GM18498 (cell line): ENCODE data around the gene SOHLH1.

Experiments used
- ATAC-seq: cut with Tn5 transposase; IDR thresholded peaks from one replicate; pipeline ENCODE4 v1.9.1; 2021; ENCODE audit warnings: mild to moderate bottlenecking, moderate library complexity; ENCODE audit not compliant: unreplicated experiment

SOHLH1 gene

GRCh38 chr9:135705376-135705775 is 6.1 kb upstream of the SOHLH1 start:
- ATAC-seq = no peak

GRCh38 chr9:135704483-135704882 is 5.2 kb upstream of the SOHLH1 start:
- ATAC-seq = no peak

GRCh38 chr9:135703726-135704125 is 4.4 kb upstream of the SOHLH1 start:
- ATAC-seq = no peak

DNA sequence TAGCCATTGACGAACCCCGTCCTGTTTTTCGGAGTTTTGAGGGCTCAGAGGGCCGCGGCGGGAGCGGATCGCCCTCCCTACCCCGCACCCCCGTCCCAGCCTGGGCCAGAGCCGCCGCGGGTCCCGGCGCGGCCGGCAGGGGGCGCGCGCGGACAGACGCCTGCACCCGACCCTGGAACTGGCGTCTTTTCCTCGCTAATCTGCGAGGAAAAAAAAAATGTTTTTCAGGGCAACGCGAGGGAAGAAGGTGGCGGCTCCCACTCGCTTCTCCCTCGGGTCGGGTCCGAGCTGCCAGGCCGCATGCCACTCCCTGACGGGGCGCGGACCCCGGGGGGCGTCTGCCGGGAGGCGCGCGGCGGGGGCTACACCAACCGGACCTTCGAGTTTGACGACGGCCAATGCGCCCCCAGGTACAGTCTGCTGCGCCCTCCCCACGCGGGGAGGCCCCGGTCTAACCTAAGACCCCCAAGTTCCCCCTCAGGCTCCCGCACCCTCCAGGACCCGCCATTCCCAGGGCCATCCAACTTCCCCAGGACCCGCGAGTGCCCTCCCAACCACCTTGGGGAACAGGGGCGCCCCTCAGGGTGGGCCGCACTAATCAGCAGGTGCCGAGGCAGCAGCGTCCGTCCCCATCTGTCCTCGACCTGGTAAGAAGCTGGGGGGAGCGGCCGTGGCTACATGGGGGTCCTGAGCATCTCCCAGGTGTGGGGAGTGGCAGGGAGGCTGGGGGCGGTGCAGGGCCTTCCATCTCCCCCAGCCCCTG is 2.9 kb upstream of the SOHLH1 start, which contains the start of gene KCNT1:
TSS of gene KCNT1 (plus strand) at position 227 of the 763 bp plus-strand sequence. CDS start at position 301, 74 bp downstream.
- no peak for ATAC-seq

GRCh38 chr9:135701067-135701958 is 2.0 kb upstream of the SOHLH1 start:
- ATAC-seq = no peak

DNA sequence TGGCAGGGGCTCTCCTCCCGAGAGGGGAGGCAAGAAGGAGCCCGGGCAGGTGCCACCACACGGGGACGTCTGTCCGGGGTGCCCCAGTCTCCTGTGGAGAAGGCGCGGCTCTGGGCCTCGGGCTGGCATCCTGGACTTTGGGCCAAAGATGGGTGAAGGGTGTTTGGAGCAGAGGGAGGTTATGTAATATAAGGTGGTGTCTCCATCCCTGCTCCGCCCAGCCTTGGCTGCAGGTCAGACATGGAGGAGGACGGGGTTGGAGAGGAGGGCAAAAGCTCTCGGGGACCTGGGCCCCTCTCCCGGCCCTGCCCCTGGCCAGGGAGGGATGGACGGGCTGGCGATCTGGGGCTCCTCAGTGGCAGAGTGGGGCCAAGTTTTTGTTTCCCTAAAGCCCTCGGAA is 1.2 kb upstream of the SOHLH1 start:
- no peak for ATAC-seq

DNA sequence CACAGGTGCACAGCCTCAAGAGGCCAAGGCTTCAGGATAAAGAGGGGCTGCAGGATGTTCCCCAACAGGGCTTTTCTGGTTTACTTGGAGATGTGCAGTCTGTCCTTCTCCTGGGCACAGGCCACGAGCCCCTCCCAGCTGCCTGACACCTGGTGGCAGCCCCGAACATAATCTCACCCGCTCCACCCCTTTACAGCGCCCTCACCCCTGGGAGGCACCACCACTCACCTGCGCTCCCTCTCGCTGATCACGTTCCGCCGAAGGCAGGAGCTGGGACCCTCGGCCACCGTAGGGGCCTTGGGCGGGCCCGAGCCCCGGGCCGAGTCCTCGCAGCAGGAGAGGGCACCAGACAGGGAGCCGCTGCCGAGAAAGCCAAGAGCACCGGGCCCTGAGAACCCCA is 514 bp downstream of the SOHLH1 start:
- no peak for ATAC-seq

- ATAC-seq = no peak
Observed at GRCh38 chr9:135698236-135698635, 1.0 kb downstream of the SOHLH1 start.

DNA sequence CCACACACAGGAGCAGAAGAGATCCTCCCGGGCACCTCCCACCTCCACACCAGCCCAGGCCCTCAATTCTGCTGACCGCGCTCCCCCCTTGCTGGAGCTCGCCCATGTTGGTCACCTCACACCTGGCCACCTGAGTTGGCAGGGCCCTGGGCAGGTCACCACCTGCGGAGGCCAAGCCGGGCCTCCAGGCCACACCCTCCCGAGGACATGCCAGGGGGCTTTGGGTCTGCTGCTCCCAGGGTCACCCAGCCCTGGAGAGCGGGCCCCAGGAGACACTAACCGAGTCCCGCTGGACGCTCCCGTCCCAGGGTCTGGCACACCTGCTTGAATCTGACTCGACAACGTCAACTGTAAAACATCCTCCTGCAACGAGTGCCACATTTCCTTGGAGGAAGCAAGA is 2.1 kb downstream of the SOHLH1 start:
- no peak for ATAC-seq

DNA sequence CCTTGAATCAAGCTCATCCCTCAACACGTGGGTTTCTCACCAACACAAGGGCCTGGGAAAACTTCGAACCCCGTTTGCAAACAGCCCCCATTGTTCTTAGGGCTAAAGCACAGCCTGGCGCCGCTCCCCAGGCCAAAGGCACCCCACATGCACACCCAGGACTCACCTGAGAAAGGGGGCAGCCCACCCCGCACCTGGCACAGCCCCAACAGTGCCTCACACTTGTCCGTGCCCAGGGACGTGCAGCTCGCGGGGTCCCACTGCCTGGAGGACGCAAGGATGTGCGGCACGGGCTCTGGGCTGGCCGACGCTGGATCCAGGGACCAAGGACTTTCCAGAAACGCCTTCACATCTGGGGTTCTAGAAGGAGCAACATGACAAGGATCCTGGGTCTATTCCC is 2.8 kb downstream of the SOHLH1 start:
- ATAC-seq = no peak

DNA sequence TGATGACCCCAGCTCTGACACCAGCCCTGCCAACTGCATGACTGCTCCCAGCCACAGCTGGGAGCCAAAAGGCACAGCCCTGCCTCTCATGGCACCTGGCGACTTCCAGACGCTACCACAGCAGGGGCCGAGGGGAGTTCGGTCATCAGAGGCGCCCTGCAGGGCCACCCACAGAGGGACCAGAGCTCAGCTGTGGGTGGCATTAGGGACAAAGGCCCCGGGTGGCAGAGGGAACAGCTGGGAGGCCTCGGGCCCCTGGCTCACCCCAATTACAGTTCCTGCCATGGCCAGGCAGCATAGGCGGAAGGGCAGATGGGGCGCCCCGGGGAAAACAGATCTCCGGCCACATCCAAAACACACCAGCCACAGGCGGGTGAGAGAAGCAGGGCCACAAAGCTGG is 3.6 kb downstream of the SOHLH1 start:
- ATAC-seq = no peak

GRCh38 chr9:135695036-135695435 is 4.2 kb downstream of the SOHLH1 start:
- ATAC-seq = no peak

DNA sequence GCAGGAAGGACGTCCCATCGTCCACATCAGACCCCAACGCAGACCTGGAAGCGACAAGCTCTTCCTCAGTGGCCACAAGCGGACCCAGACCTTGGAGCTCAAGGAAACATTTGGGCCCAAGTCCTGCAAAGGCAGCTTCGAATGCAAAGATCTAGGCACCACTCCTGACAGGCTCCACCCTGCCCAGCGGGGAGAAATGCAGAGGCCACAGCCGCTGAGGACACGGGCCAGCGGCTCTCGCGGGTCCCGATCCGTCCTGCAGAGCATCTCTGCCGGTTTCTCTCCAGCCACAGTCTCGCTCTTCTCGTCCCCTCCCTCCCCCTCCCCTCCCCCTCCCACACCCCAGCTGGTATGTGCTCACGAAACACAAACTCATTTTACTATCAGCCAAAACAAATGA is 4.9 kb downstream of the SOHLH1 start:
- no peak for ATAC-seq

DNA sequence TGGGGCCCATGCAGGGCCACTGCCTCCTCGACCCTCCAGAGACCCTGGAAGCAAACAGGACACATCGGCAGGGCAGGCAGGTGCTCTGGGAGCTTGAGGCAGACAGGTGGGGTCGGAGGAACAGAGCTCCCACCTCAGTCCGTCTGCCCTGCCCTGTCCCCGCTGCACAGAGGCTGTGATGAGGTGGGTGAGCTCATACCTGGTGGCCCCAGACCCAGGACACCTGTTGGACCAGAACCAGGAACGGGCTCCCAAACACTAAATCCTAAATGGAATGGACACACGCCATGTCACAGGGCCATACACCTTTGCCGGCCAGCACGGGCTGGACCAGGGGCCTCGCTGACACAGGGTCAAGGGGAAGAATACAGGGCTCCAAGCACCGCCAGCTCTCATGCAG is 5.5 kb downstream of the SOHLH1 start:
- no peak for ATAC-seq

- no peak for ATAC-seq
Observed at GRCh38 chr9:135693265-135693664, 6.0 kb downstream of the SOHLH1 start.

GRCh38 chr9:135692410-135692809 is 6.9 kb downstream of the SOHLH1 start:
- ATAC-seq = no peak

DNA sequence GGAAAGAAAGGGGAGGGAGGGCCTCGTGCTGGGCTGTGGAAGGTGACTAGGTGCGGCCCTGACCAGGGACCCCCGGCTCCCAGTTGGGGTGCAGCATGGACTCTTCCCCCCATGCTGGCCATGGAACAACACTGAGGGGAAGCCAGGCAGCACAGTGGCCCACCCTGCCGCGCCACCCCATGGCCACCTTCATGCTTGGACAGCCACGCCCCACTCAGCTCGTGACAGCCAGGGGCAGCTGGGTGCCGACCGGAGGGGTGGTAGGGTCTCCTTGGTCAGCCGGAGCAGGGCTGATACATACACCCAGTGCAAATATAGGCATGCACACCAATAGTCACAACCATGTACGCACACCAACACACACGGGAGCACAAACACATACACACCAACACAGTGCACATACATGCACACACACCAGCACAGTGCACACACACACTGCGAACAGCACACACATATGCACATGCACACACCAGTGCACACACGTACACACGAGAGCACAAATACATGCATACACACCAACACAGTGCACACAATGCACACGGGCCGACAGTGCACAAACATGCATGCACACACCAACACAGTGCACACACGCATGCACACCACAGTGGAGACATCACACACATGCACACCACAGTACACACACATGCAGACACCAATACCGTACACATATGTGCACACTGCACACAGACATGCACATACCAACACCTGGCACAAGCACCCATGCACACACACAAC is 8.3 kb downstream of the SOHLH1 start:
- no peak for ATAC-seq

DNA sequence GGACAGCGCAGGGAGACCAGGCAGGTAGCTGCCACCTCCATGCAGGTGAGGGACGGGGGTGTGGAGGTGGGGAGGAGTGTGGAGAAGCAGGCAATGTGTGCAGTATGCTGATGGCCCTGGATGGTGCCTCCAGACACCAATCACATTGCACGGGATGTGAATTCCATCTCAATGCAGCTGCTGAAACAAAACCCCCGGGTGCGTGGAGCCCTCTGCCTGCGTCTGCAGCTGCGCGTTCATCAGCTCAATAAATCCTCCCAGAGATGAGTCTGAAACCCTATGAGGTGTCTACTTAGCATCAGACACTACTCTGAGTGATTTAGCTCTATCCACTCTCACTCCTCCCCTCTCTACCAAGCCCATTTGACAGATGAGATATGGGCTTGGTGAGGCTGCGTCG is 10.3 kb downstream of the SOHLH1 start:
- no peak for ATAC-seq

GRCh38 chr9:135687216-135687615 is 12.1 kb downstream of the SOHLH1 start:
- no peak for ATAC-seq

GRCh38 chr9:135684691-135685090 is 14.6 kb downstream of the SOHLH1 start:
- ATAC-seq = no peak

DNA sequence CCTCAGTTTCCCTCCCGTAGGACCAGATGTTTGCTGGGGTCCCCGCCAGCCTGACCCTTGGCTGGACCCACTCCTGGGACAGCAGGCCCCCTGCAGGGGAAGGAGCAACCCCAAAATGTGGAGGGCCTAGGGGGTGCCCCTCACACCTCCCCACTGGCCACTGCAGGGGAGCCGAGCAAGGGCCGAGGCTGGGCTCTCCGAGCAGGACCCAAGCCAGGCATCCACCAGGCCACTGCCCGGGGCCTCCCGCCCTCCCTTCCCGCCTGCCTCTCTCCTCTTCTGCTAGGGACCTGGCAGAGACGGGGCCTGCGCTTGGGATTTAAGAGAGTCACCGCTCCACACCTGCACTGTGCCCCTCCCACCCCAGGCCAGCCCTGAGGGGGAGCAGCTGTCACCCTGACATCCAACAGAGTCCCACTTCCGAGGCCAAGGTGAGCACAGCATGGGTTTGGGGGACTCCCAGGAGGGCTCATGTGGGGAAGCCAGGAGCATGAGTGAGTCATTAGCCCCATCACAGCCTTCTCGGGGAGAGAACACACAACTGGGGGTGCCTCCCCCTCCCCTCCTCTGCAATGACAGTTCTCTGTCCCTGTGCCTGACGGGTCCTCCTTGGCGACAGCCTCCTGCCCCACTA is 15.8 kb downstream of the SOHLH1 start:
- ATAC-seq = no peak
